Activated CD8-positive, alpha-beta memory T cell treated with anti-CD3 and anti-CD28 coated beads, Interleukin-2, amount 50 U/mL, for 48 hours (primary cell): Measurements from ENCODE around the gene CDKN2AIPNL.
"Not testable (repeated sequence)": the region's sequence is repeated elsewhere in the genome, so short reads cannot be mapped to it uniquely, and the experiment has no call there.

Source experiments
- DNase-seq: peaks from one replicate; pipeline ENCODE4 v3.0.0-alpha.2; 2020

The CDKN2AIPNL gene

GRCh38 chr5:134437847-134438581, 26.3 kb upstream of the CDKN2AIPNL start:
- DNase-seq: no peak

- no peak for DNase-seq
Observed at GRCh38 chr5:134437340-134437846, 25.7 kb upstream of the CDKN2AIPNL start.

- DNase-seq: peak; percentile 72
Observed at GRCh38 chr5:134436523-134437339, 25.1 kb upstream of the CDKN2AIPNL start.

GRCh38 chr5:134435560-134435959, 23.9 kb upstream of the CDKN2AIPNL start:
- no peak for DNase-seq

- DNase-seq: no peak
Observed at GRCh38 chr5:134432677-134433359, 21.1 kb upstream of the CDKN2AIPNL start.

- DNase-seq: no peak
Observed at GRCh38 chr5:134432174-134432573, 20.5 kb upstream of the CDKN2AIPNL start.

GRCh38 chr5:134430001-134430569, 18.4 kb upstream of the CDKN2AIPNL start:
- DNase-seq: no peak

GRCh38 chr5:134427540-134428041, 15.9 kb upstream of the CDKN2AIPNL start:
- DNase-seq: no peak

GRCh38 chr5:134426361-134426760, 14.7 kb upstream of the CDKN2AIPNL start:
- no peak for DNase-seq

- DNase-seq: no peak
Observed at GRCh38 chr5:134423376-134423775, 11.7 kb upstream of the CDKN2AIPNL start.

- DNase-seq: no peak
Observed at GRCh38 chr5:134422791-134423365, 11.2 kb upstream of the CDKN2AIPNL start.

GRCh38 chr5:134421038-134421437, 9.4 kb upstream of the CDKN2AIPNL start:
- DNase-seq: not testable (repeated sequence)

- DNase-seq: no peak
Observed at GRCh38 chr5:134420343-134420742, 8.7 kb upstream of the CDKN2AIPNL start.

- no peak for DNase-seq
Observed at GRCh38 chr5:134418958-134419357, 7.3 kb upstream of the CDKN2AIPNL start.

- DNase-seq: peak; percentile 6
Observed at GRCh38 chr5:134417707-134418106, 6.0 kb upstream of the CDKN2AIPNL start.

- DNase-seq: peak; percentile 20
Observed at GRCh38 chr5:134413046-134413445, 1.4 kb upstream of the CDKN2AIPNL start.

GRCh38 chr5:134411228-134411545, 494 bp downstream of the CDKN2AIPNL start:
- DNase-seq: no peak

- peak; percentile 48 for DNase-seq
Observed at GRCh38 chr5:134410822-134411221, 859 bp downstream of the CDKN2AIPNL start.

- DNase-seq: no peak
Observed at GRCh38 chr5:134409321-134409720, 2.4 kb downstream of the CDKN2AIPNL start.

- no peak for DNase-seq
Observed at GRCh38 chr5:134406390-134406789, 5.3 kb downstream of the CDKN2AIPNL start.

- no peak for DNase-seq
Observed at GRCh38 chr5:134403951-134404350, 7.7 kb downstream of the CDKN2AIPNL start.

GRCh38 chr5:134398609-134399155, 13.0 kb downstream of the CDKN2AIPNL start:
- no peak for DNase-seq
